NCI-H524 treated with DMSO at 0.1 percent for 48 hours (cell line): Measurements from ENCODE around the gene ARHGEF39.
"Not testable (repeated sequence)": the region's sequence is repeated elsewhere in the genome, so short reads cannot be mapped to it uniquely, and the experiment has no call there.

Source experiments
- DNase-seq: peaks from one replicate; lab custom pipeline; 2025; lab: John Stamatoyannopoulos, UW

Gene ARHGEF39

GRCh38 chr9:35650341-35651158 lies 14.4 kb downstream of the ARHGEF39 start, which contains the start of gene SIT1:
TSS of gene SIT1 (minus strand) at chr9:35650931. CDS start at chr9:35650853, 78 bp downstream.
- DNase-seq, result no peak

DNA sequence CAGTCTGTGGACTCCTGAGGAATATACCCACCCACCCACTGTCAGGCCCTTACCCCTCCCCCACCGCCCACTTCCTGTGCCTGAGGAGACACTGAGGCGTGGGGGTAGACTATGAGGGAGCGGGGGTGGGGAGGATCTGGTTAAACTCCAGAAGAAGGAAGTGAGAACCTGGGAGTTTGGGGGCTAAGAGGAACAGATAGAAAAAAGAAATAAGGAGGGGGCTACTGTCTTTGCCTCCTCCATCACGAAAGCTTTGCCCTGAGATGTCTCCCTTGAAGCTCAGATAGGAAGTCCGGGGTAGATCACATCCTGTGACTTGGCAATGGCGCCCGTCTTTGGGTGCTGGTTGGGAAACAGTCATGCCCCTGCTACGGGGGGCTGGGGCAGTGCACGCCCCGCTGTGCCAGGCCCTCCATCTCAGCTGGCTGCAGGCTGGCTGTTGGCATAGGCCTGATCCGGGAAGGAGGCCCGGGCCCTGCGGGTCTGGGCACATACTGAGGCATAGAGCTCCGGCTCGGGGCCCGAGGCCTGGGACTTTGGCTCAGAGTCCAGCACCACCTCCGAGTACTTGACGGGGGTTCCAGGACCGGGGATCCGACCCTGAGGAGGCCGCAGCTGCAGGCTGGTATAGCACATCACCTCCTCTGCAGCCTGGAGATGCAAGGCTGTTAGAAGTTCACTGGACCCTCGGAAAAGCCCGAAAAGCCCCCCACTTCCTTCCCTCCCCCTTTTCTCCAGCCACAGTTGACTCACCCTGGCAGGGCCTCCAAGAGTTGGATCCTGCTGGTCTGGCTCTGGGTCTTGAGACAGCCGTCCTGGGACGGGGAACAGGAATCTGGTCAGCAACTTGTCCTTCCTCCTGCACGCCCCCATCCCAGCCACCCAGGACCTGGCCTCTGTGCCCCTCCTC lies 15.3 kb downstream of the ARHGEF39 start:
- DNase-seq, result no peak

DNA sequence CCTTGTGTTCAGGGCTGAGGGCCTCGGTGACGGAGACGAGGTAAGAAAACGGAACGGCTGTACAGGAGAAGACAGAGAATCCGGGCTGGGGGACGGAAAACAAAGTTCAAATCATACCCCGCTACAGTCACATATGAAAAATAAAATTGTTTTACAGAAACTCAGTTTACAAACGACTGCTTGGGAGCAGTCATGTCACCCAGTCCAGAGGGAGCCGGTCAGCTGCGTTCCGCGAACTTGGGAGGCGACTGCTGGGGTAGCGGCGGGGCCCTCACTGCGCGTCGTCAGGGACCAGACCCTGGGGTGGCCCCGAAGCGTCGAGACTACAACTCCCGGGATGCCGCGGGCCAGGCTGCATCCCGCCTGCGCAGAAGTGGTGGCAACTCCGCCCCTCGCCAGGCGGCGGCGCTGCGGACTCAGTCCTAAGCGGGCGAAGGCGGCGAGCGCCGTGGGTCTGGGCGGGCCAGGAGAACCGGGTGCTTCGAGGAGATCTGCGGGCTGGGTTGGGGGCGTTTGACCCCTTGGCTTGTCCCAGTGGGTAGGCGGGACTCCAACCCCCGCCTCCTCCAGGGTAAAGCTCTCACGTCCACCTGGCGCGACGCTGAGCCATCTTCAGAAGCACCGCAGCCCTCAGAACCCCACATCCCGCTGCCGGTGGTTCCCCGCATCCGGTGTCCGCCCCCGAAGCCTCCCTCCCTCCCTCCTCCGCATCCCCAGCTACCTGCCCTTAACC lies 18.3 kb downstream of the ARHGEF39 start:
- DNase-seq, result peak; percentile 37

GRCh38 chr9:35646153-35646532 lies 18.9 kb downstream of the ARHGEF39 start:
- DNase-seq, result no peak

DNA sequence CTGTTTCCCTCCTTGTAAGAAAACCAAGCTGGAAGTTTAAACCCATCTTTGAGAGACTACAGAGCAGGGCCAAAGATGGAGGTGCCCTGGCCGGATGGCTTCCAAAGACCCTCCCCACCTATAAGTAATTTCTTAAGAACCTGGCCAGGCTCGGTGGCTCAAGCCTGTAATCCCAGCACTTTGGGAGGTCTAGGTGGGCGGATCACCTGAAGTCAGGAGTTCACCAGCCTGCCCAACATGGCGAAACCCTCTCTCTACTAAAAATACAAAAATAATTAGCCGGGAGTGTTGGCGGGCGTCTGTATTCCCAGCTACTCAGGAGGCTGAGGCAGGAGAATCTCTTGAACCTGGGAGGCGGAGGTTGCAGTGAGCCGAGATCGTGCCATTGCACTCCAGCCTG lies 19.3 kb downstream of the ARHGEF39 start:
- DNase-seq, result not testable (repeated sequence)

DNA sequence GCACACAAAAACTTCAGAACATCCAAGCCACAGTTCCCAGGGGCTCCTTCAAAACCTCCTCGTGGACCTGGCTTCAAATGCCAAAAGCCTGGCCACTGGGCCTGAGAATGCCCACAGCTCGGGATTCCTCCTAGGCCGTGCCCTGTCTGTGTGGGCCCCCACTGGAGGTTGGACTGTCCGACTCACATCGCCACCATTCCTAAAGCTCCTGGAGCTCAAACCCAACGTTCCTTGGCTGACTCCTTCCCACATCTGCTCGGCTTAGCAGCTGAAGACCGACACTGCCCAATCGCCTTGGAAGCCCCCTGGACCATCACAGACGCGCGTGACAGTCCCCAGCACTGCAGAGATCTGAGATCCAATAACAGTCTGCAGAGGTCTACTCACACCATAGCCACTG lies 21.9 kb downstream of the ARHGEF39 start:
- no peak for DNase-seq

GRCh38 chr9:35641478-35641877 lies 23.5 kb downstream of the ARHGEF39 start:
- DNase-seq, result not testable (repeated sequence)

GRCh38 chr9:35640431-35640830 lies 24.6 kb downstream of the ARHGEF39 start:
- DNase-seq, result not testable (repeated sequence)

DNA sequence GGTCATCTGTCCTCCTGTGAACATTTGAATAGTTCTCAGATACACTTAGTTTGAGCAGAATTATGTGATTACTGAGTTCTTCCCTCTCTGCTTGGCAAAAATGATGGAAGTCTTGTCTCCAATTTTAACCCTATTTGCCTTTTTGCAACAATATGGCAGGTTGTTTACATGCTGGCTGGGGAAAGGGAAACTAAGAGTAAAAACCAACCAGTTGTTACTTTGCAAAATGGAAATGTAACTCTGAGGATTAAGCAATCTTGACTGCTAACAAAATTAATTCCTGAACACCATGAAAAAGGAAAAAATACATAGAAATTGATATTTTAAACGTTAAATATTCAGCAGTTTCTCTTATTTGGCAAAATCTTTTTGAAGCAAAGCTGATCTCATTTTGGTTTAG lies 25.4 kb downstream of the ARHGEF39 start:
- DNase-seq, result no peak

- not testable (repeated sequence) for DNase-seq
Observed at GRCh38 chr9:35639225-35639624, 25.8 kb downstream of the ARHGEF39 start.

- not testable (repeated sequence) for DNase-seq
Observed at GRCh38 chr9:35638751-35639150, 26.2 kb downstream of the ARHGEF39 start.

DNA sequence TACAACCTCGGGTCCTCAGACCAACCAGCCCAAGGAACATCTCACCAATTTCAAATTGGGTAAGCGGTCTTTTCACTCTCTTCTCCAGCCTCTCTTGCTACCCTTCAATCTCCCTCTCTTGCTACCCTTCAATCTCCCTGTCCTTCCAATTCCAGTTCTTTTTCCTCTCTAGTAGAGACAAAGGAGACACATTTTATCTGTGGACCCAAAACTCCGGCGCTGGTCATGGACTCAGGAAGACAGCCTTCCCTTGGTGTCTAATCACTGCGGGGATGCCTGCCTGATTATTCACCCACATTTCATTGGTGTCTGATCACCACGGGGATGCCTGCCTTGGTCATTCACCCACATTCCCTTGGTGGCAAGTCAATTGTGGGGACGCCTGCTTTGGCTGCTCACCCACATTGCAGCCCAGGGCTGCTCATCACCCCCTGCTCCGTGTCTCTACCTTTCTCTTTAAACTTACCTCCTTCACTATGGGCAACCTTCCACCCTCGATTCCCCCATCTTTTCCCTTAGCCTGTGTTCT lies 27.5 kb downstream of the ARHGEF39 start:
- DNase-seq, result not testable (repeated sequence)

- not testable (repeated sequence) for DNase-seq
Observed at GRCh38 chr9:35636877-35637246, 28.1 kb downstream of the ARHGEF39 start.

DNA sequence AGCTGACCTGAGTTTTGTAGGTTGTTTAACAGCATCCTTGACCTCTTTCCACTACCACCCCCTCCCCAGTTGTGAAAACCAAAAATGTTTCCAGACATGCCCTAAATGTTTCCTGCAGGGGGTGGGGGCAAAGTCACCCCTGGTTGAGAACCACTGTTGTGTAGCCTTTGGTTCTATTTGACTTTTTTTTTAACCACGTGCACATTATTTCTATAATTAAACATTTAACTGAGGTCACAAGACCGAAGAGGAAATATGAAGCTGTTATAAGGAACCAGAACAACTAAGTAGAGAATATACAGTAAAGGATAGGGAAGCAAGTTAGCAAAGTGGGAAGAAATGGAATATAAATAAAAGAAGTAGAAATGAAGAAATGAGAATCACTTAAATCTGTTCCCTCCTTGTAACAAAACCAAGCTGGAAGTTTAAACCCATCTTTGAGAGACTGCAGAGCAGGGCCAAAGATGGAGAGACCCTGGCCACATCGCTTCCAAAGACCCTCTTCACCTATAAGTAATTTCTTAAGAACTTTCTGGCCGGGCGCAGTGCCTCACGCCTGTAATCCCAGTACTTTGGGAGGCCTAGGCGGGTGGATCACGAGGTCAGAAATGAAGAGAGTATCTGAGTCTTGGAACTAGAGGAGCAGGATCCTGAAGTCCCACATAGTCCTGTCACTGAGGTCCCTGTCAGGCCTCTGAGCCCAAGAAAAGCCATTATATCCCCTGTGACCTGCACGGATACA lies 28.7 kb downstream of the ARHGEF39 start:
- no peak for DNase-seq

- DNase-seq, result no peak
Observed at GRCh38 chr9:35635730-35636129, 29.3 kb downstream of the ARHGEF39 start.

- DNase-seq, result no peak
Observed at GRCh38 chr9:35629597-35629996, 35.4 kb downstream of the ARHGEF39 start.

DNA sequence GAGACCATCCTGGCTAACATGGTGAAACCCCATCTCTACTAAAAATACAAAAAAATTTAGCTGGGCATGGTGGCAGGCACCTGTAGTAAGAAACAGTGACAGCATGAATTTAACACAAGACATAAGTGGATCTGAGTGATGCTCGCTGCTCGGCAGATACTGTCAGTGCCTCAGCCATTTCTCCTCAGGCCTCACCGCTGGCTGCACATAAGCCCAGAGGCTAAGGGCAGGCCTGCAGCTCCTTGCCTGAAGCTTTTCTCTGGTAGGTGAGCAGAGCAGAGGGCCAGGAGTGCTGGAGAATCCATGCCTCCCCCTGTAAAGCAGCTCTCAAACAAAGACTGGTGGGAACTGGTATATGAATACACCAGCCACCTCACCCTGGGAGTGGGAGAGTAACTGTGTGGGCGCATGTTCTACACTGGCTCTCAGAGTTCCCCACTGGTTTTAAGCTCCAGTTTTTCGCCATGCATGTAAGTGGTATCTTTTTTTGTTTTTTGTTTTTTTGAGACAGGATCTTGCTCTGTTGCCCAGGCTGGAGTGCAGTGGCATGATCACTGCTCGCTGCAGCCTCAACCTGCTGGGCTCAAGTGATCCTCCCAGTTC lies 36.5 kb downstream of the ARHGEF39 start:
- DNase-seq, result no peak

DNA sequence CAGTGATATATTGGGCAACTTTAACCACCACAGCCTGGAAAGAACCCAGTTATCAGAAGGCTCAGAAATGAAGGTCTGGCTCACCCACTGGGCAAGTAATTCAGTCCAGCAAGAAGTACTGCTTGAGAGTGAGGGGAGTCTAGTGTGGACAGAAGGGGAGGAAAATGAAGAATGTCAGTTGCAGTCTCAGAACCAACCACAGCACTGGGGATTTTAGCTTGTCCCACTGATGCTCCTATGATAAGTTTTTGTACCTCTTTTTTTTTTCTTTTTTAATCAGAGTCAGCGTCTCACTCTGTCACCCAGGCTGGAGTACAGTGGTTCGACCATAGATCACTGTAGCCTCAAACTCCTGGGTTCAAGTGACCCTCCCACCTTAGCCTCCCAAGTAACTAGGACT lies 37.4 kb downstream of the ARHGEF39 start:
- no peak for DNase-seq

DNA sequence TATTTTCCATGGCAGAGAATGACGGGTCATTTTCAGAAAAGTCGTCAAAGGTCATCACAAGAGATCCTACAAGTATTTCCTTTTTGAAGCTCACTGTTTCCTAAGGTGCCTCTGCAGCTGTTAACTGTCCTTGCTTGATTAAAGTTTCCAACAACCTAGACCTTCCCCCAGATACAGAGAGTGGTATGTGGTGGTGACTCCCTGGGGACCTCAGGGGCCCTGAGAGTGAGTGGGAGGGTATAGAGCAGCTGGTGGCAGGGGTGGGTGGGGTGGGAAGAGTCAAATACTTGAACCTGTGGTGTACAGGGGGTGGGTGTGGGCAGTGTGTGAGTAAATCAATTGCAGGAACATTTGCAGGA lies 45.2 kb downstream of the ARHGEF39 start:
- DNase-seq, result no peak

DNA sequence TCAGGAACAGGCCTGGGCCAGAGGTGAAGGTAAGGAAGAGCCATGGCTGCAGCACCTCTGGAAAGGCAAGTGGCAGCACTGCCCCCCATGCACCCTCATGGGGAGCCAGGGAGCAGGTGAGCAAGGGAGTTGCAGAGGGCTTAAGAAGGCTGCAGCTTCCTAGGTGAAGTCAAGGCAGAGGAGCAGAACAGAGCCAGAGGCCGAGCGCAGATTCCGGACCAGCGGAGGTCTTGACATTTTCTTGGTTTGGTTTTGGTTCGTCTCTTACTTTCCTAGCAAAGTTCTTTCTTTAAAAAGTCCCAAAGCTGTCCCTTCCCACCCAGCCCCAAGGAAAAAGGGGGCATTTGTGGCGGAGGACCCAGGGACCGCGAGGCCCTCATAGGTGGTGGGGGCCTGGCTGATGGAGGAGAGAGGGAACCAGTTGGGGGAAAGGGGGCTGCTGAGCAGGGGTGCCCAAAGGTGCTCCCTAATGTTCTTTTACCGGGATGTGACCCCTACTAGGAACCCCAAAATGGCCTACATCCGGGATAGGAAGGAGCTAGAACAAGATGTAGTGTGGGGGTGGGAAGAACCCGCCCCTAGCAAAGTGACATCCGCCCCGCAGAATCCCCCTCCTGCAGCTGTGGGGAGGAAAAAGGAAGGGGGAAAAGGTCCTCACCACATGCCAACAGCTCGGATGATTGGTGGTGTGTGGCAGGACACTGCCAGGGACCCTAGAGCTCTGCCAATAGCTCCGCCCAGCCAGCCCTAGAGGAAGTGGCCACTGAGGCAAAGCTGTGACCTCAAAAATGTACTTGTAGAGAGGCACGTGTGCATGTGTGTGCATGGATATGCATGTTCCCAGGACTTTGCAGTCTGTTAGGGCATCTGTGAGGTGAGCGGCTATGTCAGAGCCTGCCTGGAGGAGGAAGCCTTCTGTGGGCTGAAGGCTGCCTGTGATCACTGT lies 45.9 kb downstream of the ARHGEF39 start:
- DNase-seq, result no peak
